IMR-90 (cell line): ENCODE measurements around the gene KCNQ5. TPM values are rescaled to one million over a fixed set of nuclear protein-coding genes. Genes with fewer than 3 reads are reported as not detected.

ENCODE experiments used
- ATAC-seq: fragments of 200-7000 bp; cut with Tn5 transposase; 2 replicates; pipeline ENCODE4 v1.9.1; 2020; ENCODE audit warnings: low read depth, mild to moderate bottlenecking, moderate library complexity
- BruUV-seq: library from RNA; stranded (reverse); fragments of 400-500 nt; replicated peaks from 2 replicates; lab custom pipeline; 2021; lab: Mats Ljungman, UMichigan
- CTCF ChIA-PET: fragments of 300-600 bp; formaldehyde crosslinking; extraction: SDS; loops from one replicate; lab custom pipeline; 2021; ENCODE audit warnings: antibody characterized with exemption; lab: Yijun Ruan, JAX
- POLR2A ChIA-PET: fragments of 300-600 bp; sonication (Branson Sonifier 250); formaldehyde crosslinking; loops from one replicate; lab custom pipeline; 2022; ENCODE audit warnings: antibody characterized with exemption; ENCODE audit not compliant: unreplicated experiment; lab: Charles Lee
- DNase-seq: peaks from one replicate; pipeline ENCODE4 v3.0.0; 2013
- H2AFZ ChIP-seq: replicated peaks from 2 replicates; pipeline ENCODE3; 2013; ENCODE audit warnings: low read length, mild to moderate bottlenecking; ENCODE audit not compliant: poor library complexity
- H2AK5ac ChIP-seq: 2 replicates; pipeline ENCODE4 v1.6.1; 2013; ENCODE audit warnings: low read depth, low read length, inconsistent platforms
- H2AK9ac ChIP-seq: replicated peaks from 2 replicates; pipeline ENCODE3; 2013; ENCODE audit warnings: mild to moderate bottlenecking, low read depth, low read length, moderate library complexity; ENCODE audit not compliant: poor library complexity
- H2BK120ac ChIP-seq: 2 replicates; pipeline ENCODE4 v1.6.1; 2013; ENCODE audit warnings: low read depth, low read length, inconsistent platforms
- H2BK15ac ChIP-seq: 3 replicates; pipeline ENCODE4 v1.6.1; 2013; ENCODE audit warnings: low read depth, low read length, inconsistent platforms
- H2BK20ac ChIP-seq: 2 replicates; pipeline ENCODE4 v1.6.1; 2013; ENCODE audit warnings: low read depth, mild to moderate bottlenecking, inconsistent platforms, low read length, moderate library complexity
- H2BK5ac ChIP-seq: 2 replicates; pipeline ENCODE4 v1.6.1; 2013; ENCODE audit warnings: mild to moderate bottlenecking, low read depth, low read length, inconsistent platforms; ENCODE audit not compliant: poor library complexity, severe bottlenecking
- H3K14ac ChIP-seq: replicated peaks from 2 replicates; pipeline ENCODE4 v1.6.1; 2013; ENCODE audit warnings: low read depth, low read length, inconsistent platforms
- H3K18ac ChIP-seq: 2 replicates; pipeline ENCODE4 v1.6.1; 2013; ENCODE audit warnings: low read depth, low read length, control low read depth
- H3K23ac ChIP-seq: 2 replicates; pipeline ENCODE4 v1.6.1; 2013; ENCODE audit warnings: low read depth, low read length, inconsistent platforms
- H3K27ac ChIP-seq: 2 replicates; pipeline ENCODE4 v1.5.1; 2013; ENCODE audit warnings: mild to moderate bottlenecking, control low read depth, low read length; ENCODE audit not compliant: insufficient read depth
- H3K27me3 ChIP-seq: 2 replicates; pipeline ENCODE4 v1.6.1; 2013; ENCODE audit warnings: low read length; ENCODE audit not compliant: control insufficient read depth, insufficient read depth
- H3K36me3 ChIP-seq: 2 replicates; pipeline ENCODE4 v1.6.1; 2013; ENCODE audit warnings: low read length, mixed read lengths; ENCODE audit not compliant: control insufficient read depth, insufficient read depth
- H3K4ac ChIP-seq: 2 replicates; pipeline ENCODE4 v1.6.1; 2013; ENCODE audit warnings: low read depth, low read length, inconsistent platforms
- H3K4me1 ChIP-seq: 2 replicates; pipeline ENCODE4 v1.6.1; 2013; ENCODE audit warnings: low read length, mixed read lengths; ENCODE audit not compliant: control insufficient read depth, insufficient read depth
- H3K4me2 ChIP-seq: 2 replicates; pipeline ENCODE4 v1.6.1; 2013; ENCODE audit warnings: low read depth, mild to moderate bottlenecking, control low read depth, low read length, moderate library complexity
- H3K4me3 ChIP-seq: 2 replicates; pipeline ENCODE4 v1.5.1; 2013; ENCODE audit warnings: low read depth, mild to moderate bottlenecking, control low read depth, low read length, moderate library complexity; ENCODE audit not compliant: insufficient read depth
- H3K56ac ChIP-seq: 2 replicates; pipeline ENCODE4 v1.6.1; 2013; ENCODE audit warnings: low read length, inconsistent platforms; ENCODE audit not compliant: insufficient read depth; ENCODE audit errors: extremely low read depth
- H3K79me1 ChIP-seq, 2 experiments: 2 replicates each; pipeline ENCODE4 v1.6.1; 2013; ENCODE audit warnings: low read length in 2 of 2, inconsistent platforms in 1 of 2, low read depth in 1 of 2
- H3K9ac ChIP-seq: 2 replicates; pipeline ENCODE4 v1.6.1; 2013; ENCODE audit warnings: low read depth, low read length, control low read depth
- H3K9me1 ChIP-seq: 2 replicates; pipeline ENCODE4 v1.6.1; 2013; ENCODE audit warnings: low read length, inconsistent platforms; ENCODE audit not compliant: insufficient read depth
- H3K9me3 ChIP-seq: 2 replicates; pipeline ENCODE4 v1.6.1; 2013; ENCODE audit warnings: low read length; ENCODE audit not compliant: control insufficient read depth, insufficient read depth
- H4K20me1 ChIP-seq: 2 replicates; pipeline ENCODE4 v1.6.1; 2013; ENCODE audit warnings: low read length, inconsistent platforms; ENCODE audit not compliant: insufficient read depth
- H4K5ac ChIP-seq: 2 replicates; pipeline ENCODE4 v1.6.1; 2013; ENCODE audit warnings: mild to moderate bottlenecking, low read depth, low read length, control low read depth
- H4K8ac ChIP-seq, 2 experiments: 2 replicates each; pipeline ENCODE4 v1.6.1; 2013; ENCODE audit warnings: low read depth in 2 of 2, low read length in 2 of 2, control low read depth in 1 of 2, inconsistent platforms in 1 of 2
- H4K91ac ChIP-seq: 2 replicates; pipeline ENCODE4 v1.6.1; 2013; ENCODE audit warnings: low read depth, low read length, inconsistent platforms; ENCODE audit not compliant: insufficient read depth
- BHLHE40 ChIP-seq: fragments of 150-350 bp; IDR thresholded peaks from 2 replicates; pipeline ENCODE4 v1.6.1; 2016; ENCODE audit warnings: mild to moderate bottlenecking, low read depth, low read length
- CEBPB ChIP-seq: IDR thresholded peaks from 2 replicates; pipeline ENCODE4 v1.6.1; 2012; ENCODE audit warnings: low read depth, low read length, improper control_type of control experiment
- CTCF ChIP-seq: conservative IDR thresholded peaks from 2 replicates; pipeline ENCODE4 v1.5.1; 2012; ENCODE audit warnings: mild to moderate bottlenecking, low read depth, low read length, improper control_type of control experiment
- MXI1 ChIP-seq: IDR thresholded peaks from 2 replicates; pipeline ENCODE4 v1.6.1; 2012; ENCODE audit warnings: low read depth, mild to moderate bottlenecking, low read length, moderate library complexity, borderline replicate concordance
- SMC3 ChIP-seq: fragments of 150-350 bp; IDR thresholded peaks from 2 replicates; pipeline ENCODE4 v1.6.1; 2016; ENCODE audit warnings: low read depth, mild to moderate bottlenecking, antibody characterized with exemption, low read length, moderate library complexity
- USF2 ChIP-seq: fragments of 150-350 bp; IDR thresholded peaks from 2 replicates; pipeline ENCODE4 v1.6.1; 2017; ENCODE audit warnings: mild to moderate bottlenecking, antibody characterized with exemption, low read length, low read depth
- WGBS, 2 experiments: methylation state at CpG; one replicate each; pipeline versions ENCODE4 v1.1.5 to v1.1.7; 2013; ENCODE audit warnings: missing lambda C conversion rate in 2 of 2; ENCODE audit not compliant: insufficient read length in 1 of 2; ENCODE audit errors: extremely low coverage in 2 of 2; 5-methylcytosine and 5-hydroxymethylcytosine counted together
- dilution Hi-C: fragments of 300-500 bp; cut with HindIII; formaldehyde crosslinking; loops from one replicate; pipeline ENCODE4 v1.14.3; 2018; ENCODE audit warnings: low sequenced_read_pairs; ENCODE audit not compliant: unreplicated experiment
- in situ Hi-C: fragments of 300-500 bp; cut with MboI; formaldehyde crosslinking; loops from 3 replicates; pipeline ENCODE4 v1.14.3; 2019; ENCODE audit warnings: low sequenced_read_pairs, inconsistent platforms, mixed read lengths
- intact Hi-C: fragments of 100-400 bp; cut with micrococcal nuclease; formaldehyde crosslinking; loops from 2 replicates; pipeline ENCODE4 v1.10.0; 2022
- polyA plus RNA-seq, 3 experiments: library from polyadenylated mRNA; depleted of rRNA; stranded (reverse); fragments of >200 nt; gene quantifications; 2 replicates each; pipeline ENCODE4 v1.2.3, GENCODE V29; 2012; ENCODE audit warnings: low replicate concordance in 1 of 3
- total RNA-seq: library from RNA; depleted of rRNA; stranded (reverse); fragments of >200 nt; gene quantifications from 2 replicates; pipeline ENCODE4 v1.2.3, GENCODE V29; 2012

The KCNQ5 gene
- total and polyA plus RNA-seq, 2 of the 4 experiments (the other 2 are of a cell fraction) = 0.75 to 1.3 TPM

GRCh38 chr6:72622094-72622940 is 453 bp downstream of the KCNQ5 start:
- Histone ChIP-seq H3K4me1 (0 out of 2 replicates have a peak, but pooled peaks cover 2% of the 10 kb centered on the region), H4K20me1 (no peaks in the 10 kb centered on the region), H2BK5ac (no peak overlapping the region), H3K79me1 (peaks cover 0 to 6% of the 10 kb centered on the region in 2 experiments; a peak in 1 of 4 replicates), H4K8ac (peak overlapping the region in 1 of 2 experiments; percentile 55; a peak in 1 of 4 replicates), H3K4me2 (peak overlapping the region; percentile 99), H2AK9ac (peak overlapping the region; percentile 75), H3K9ac (peak overlapping the region; percentile 7; the same call in 1 of the 2 replicates), H3K4ac (no peak overlapping the region), H2BK15ac (no peak overlapping the region), H2BK120ac (no peak overlapping the region), H3K18ac (no peak overlapping the region), H2AK5ac (no peak overlapping the region), H3K27ac (no peak overlapping the region; the same call in 1 of the 2 replicates), H2BK20ac (no peak overlapping the region), H3K36me3 (no peaks in the 10 kb centered on the region), H2AFZ (peak overlapping the region; percentile 91), H3K56ac (no peak overlapping the region), H4K91ac (no peak overlapping the region), H3K23ac (no peak overlapping the region), H3K9me3 (no peaks in the 10 kb centered on the region), H3K4me3 (peak overlapping the region; percentile 49), H3K27me3 (no peaks in the 10 kb centered on the region), H4K5ac (no peak overlapping the region), H3K9me1 (no peaks in the 10 kb centered on the region), H3K14ac (no peak overlapping the region)
- dilution Hi-C loops (no loop called here), intact Hi-C loops (no loop called here), in situ Hi-C loops (no loop called here)
- POLR2A ChIA-PET = no interaction called here
- TF ChIP-seq USF2 = 0 out of 2 replicates have a peak, but pooled peaks have one; percentile 9
- no peak for TF ChIP-seq CEBPB
- TF ChIP-seq BHLHE40 = no peak
- TF ChIP-seq SMC3 = no peak
- peak; percentile 22; the same call in 1 of the 2 replicates for TF ChIP-seq CTCF
- peak; percentile 56; the same call in 1 of the 2 replicates for TF ChIP-seq MXI1
- peak; percentile 24 for DNase-seq
- ATAC-seq = peak; percentile 62
- BruUV-seq = no TSS peak
- WGBS, 2 experiments = 1% methylated on average over 37 of the region's 89 CpGs; no CpG with 5 or more reads in 1 of the 2 experiments
- CTCF ChIA-PET = no interaction called here
